Measurements from ENCODE around the gene ITGA7.
A peak's percentile ranks its signal among the peaks of the same experiment; 100 is the strongest.

Gene ITGA7

GRCh38 chr12:55670276-55670675, 37.4 kb downstream of the ITGA7 start:
- no peak overlapping the region for H3K27ac ChIP-seq
- TF ChIP-seq CTCF (IDR thresholded peaks at IDR 0.05): no peak
- no peak for TF ChIP-seq ZFX (IDR thresholded peaks at IDR 0.05; ENCODE audit: borderline replicate concordance)

GRCh38 chr12:55666508-55666907, 41.2 kb downstream of the ITGA7 start:
- TF ChIP-seq ZFX (IDR thresholded peaks at IDR 0.05; ENCODE audit: borderline replicate concordance) (no peak), CTCF (IDR thresholded peaks at IDR 0.05) (no peak)

GRCh38 chr12:55664826-55665225, 42.9 kb downstream of the ITGA7 start:
- no peak overlapping the region for H3K27ac ChIP-seq

More at GRCh38 chr12:55666508-55666907, 41.2 kb downstream of the ITGA7 start:
- H3K27ac ChIP-seq: no peak overlapping the region

GRCh38 chr12:55663391-55663790, 44.3 kb downstream of the ITGA7 start:
- no peak for TF ChIP-seq ZFX (IDR thresholded peaks at IDR 0.05; ENCODE audit: borderline replicate concordance)
- TF ChIP-seq CTCF (IDR thresholded peaks at IDR 0.05): no peak
- no peak overlapping the region for H3K27ac ChIP-seq

More at GRCh38 chr12:55664826-55665225, 42.9 kb downstream of the ITGA7 start:
- TF ChIP-seq ZFX (IDR thresholded peaks at IDR 0.05; ENCODE audit: borderline replicate concordance): no peak
- no peak for TF ChIP-seq CTCF (IDR thresholded peaks at IDR 0.05)

GRCh38 chr12:55659486-55660385, 48.0 kb downstream of the ITGA7 start:
- H3K27ac ChIP-seq: no peak overlapping the region
- no peak for TF ChIP-seq ZFX (IDR thresholded peaks at IDR 0.05; ENCODE audit: borderline replicate concordance)
- peak; percentile 67 for TF ChIP-seq CTCF (IDR thresholded peaks at IDR 0.05)

- no peak overlapping the region for H3K27ac ChIP-seq
Measured at GRCh38 chr12:55658635-55659391, 48.9 kb downstream of the ITGA7 start.

More at GRCh38 chr12:55658635-55659391, 48.9 kb downstream of the ITGA7 start:
- TF ChIP-seq CTCF (IDR thresholded peaks at IDR 0.05) (no peak), ZFX (IDR thresholded peaks at IDR 0.05; ENCODE audit: borderline replicate concordance) (no peak)
